ENCODE measurements around the gene TRNT1. TPM values are rescaled to one million over a fixed set of nuclear protein-coding genes. Genes with fewer than 3 reads are reported as not detected.

Gene TRNT1
- total and polyA plus RNA-seq, 2 experiments from 2014 or later: 33.9 to 36.4 TPM

- Histone ChIP-seq H3K27me3 (ENCODE audit: insufficient read depth) (no peaks in the 10 kb centered on the region), H3K4me3 (no peak overlapping the region), H3K4me2 (no peak overlapping the region), H3K4me1 (ENCODE audit: insufficient read depth) (no peaks in the 10 kb centered on the region), H3K36me3 (ENCODE audit: insufficient read depth) (peaks cover 21% of the 10 kb centered on the region), H4K20me1 (replicated peaks; ENCODE audit: insufficient read depth) (no peaks in the 10 kb centered on the region), H3F3A (replicated peaks; ENCODE audit: low read depth) (no peaks in the 10 kb centered on the region), H3K9me2 (ENCODE audit: insufficient read depth) (no peaks in the 10 kb centered on the region), H2AFZ (no peak overlapping the region), H3K27ac (ENCODE audit: low read depth) (no peak overlapping the region), H3K79me2 (replicated peaks; ENCODE audit: insufficient read depth) (no peaks in the 10 kb centered on the region; the same call in 1 of the 2 replicates)
- no peak for DNase-seq (ENCODE audit: low spot score)
- Mint-ChIP-seq H3K27ac (no peak overlapping the region), H3K36me3 (ENCODE audit: low read depth) (peaks cover 43% of the 10 kb centered on the region), H3K4me1 (no peaks in the 10 kb centered on the region), H3K27me3 (ENCODE audit: insufficient read depth, low read depth, poor library complexity) (no peaks in the 10 kb centered on the region), H3K9me3 (no peaks in the 10 kb centered on the region; the same call in 2 of the 3 replicates), H3K4me3 (no peak overlapping the region)
- TF ChIP-seq POLR2AphosphoS5 (IDR thresholded peaks at IDR 0.05; ENCODE audit: low read depth) (no peak), EZH2 (IDR thresholded peaks at IDR 0.05; ENCODE audit: low read depth, unreplicated experiment) (no peak), STAT1 (IDR thresholded peaks at IDR 0.05; ENCODE audit: unreplicated experiment) (no peak), EZH2phosphoT487 (IDR thresholded peaks at IDR 0.05; ENCODE audit: unreplicated experiment) (no peak), ZNF331 (CRISPR knock-in tag; IDR thresholded peaks at IDR 0.05; ENCODE audit: low read depth) (no peak), NANOG (IDR thresholded peaks at IDR 0.05; ENCODE audit: borderline replicate concordance) (no peak), ZNF114 (CRISPR knock-in tag; IDR thresholded peaks at IDR 0.05) (no peak), REST (IDR thresholded peaks at IDR 0.05; ENCODE audit: unreplicated experiment) (no peak), JUNB (IDR thresholded peaks at IDR 0.05; ENCODE audit: unreplicated experiment) (no peak), CREB1 (CRISPR knock-in tag; IDR thresholded peaks at IDR 0.05; ENCODE audit: low read depth) (no peak)
- TF ChIP-seq, protein P1, sequence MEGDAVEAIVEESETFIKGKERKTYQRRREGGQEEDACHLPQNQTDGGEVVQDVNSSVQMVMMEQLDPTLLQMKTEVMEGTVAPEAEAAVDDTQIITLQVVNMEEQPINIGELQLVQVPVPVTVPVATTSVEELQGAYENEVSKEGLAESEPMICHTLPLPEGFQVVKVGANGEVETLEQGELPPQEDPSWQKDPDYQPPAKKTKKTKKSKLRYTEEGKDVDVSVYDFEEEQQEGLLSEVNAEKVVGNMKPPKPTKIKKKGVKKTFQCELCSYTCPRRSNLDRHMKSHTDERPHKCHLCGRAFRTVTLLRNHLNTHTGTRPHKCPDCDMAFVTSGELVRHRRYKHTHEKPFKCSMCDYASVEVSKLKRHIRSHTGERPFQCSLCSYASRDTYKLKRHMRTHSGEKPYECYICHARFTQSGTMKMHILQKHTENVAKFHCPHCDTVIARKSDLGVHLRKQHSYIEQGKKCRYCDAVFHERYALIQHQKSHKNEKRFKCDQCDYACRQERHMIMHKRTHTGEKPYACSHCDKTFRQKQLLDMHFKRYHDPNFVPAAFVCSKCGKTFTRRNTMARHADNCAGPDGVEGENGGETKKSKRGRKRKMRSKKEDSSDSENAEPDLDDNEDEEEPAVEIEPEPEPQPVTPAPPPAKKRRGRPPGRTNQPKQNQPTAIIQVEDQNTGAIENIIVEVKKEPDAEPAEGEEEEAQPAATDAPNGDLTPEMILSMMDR (conservative IDR thresholded peaks at IDR 0.05; ENCODE audit: low read depth in 2 of 2): no peak
- TF ChIP-seq, protein P2, sequence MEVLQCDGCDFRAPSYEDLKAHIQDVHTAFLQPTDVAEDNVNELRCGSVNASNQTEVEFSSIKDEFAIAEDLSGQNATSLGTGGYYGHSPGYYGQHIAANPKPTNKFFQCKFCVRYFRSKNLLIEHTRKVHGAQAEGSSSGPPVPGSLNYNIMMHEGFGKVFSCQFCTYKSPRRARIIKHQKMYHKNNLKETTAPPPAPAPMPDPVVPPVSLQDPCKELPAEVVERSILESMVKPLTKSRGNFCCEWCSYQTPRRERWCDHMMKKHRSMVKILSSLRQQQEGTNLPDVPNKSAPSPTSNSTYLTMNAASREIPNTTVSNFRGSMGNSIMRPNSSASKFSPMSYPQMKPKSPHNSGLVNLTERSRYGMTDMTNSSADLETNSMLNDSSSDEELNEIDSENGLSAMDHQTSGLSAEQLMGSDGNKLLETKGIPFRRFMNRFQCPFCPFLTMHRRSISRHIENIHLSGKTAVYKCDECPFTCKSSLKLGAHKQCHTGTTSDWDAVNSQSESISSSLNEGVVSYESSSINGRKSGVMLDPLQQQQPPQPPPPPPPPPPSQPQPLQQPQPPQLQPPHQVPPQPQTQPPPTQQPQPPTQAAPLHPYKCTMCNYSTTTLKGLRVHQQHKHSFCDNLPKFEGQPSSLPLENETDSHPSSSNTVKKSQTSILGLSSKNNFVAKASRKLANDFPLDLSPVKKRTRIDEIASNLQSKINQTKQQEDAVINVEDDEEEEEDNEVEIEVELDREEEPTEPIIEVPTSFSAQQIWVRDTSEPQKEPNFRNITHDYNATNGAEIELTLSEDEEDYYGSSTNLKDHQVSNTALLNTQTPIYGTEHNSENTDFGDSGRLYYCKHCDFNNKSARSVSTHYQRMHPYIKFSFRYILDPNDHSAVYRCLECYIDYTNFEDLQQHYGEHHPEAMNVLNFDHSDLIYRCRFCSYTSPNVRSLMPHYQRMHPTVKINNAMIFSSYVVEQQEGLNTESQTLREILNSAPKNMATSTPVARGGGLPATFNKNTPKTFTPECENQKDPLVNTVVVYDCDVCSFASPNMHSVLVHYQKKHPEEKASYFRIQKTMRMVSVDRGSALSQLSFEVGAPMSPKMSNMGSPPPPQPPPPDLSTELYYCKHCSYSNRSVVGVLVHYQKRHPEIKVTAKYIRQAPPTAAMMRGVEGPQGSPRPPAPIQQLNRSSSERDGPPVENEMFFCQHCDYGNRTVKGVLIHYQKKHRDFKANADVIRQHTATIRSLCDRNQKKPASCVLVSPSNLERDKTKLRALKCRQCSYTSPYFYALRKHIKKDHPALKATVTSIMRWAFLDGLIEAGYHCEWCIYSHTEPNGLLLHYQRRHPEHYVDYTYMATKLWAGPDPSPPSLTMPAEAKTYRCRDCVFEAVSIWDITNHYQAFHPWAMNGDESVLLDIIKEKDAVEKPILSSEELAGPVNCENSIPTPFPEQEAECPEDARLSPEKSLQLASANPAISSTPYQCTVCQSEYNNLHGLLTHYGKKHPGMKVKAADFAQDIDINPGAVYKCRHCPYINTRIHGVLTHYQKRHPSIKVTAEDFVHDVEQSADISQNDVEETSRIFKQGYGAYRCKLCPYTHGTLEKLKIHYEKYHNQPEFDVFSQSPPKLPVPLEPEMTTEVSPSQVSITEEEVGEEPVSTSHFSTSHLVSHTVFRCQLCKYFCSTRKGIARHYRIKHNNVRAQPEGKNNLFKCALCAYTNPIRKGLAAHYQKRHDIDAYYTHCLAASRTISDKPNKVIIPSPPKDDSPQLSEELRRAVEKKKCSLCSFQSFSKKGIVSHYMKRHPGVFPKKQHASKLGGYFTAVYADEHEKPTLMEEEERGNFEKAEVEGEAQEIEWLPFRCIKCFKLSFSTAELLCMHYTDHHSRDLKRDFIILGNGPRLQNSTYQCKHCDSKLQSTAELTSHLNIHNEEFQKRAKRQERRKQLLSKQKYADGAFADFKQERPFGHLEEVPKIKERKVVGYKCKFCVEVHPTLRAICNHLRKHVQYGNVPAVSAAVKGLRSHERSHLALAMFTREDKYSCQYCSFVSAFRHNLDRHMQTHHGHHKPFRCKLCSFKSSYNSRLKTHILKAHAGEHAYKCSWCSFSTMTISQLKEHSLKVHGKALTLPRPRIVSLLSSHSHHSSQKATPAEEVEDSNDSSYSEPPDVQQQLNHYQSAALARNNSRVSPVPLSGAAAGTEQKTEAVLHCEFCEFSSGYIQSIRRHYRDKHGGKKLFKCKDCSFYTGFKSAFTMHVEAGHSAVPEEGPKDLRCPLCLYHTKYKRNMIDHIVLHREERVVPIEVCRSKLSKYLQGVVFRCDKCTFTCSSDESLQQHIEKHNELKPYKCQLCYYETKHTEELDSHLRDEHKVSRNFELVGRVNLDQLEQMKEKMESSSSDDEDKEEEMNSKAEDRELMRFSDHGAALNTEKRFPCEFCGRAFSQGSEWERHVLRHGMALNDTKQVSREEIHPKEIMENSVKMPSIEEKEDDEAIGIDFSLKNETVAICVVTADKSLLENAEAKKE (CRISPR knock-in tag; IDR thresholded peaks at IDR 0.05): no peak
- TF ChIP-seq, protein P3, sequence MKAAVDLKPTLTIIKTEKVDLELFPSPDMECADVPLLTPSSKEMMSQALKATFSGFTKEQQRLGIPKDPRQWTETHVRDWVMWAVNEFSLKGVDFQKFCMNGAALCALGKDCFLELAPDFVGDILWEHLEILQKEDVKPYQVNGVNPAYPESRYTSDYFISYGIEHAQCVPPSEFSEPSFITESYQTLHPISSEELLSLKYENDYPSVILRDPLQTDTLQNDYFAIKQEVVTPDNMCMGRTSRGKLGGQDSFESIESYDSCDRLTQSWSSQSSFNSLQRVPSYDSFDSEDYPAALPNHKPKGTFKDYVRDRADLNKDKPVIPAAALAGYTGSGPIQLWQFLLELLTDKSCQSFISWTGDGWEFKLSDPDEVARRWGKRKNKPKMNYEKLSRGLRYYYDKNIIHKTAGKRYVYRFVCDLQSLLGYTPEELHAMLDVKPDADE (IDR thresholded peaks at IDR 0.05): no peak
- no peak for ATAC-seq
Measured at GRCh38 chr3:3165241-3165640, 38.5 kb downstream of the TRNT1 start.
